HG03097 (cell line): ENCODE data around the gene TSR1.

ENCODE experiments used
- ATAC-seq: cut with Tn5 transposase; IDR thresholded peaks from one replicate; pipeline ENCODE4 v1.9.1; 2021; ENCODE audit not compliant: unreplicated experiment, low FRiP score

Gene TSR1

GRCh38 chr17:2292100-2292499 lies 44.2 kb downstream of the TSR1 start:
- no peak for ATAC-seq

DNA sequence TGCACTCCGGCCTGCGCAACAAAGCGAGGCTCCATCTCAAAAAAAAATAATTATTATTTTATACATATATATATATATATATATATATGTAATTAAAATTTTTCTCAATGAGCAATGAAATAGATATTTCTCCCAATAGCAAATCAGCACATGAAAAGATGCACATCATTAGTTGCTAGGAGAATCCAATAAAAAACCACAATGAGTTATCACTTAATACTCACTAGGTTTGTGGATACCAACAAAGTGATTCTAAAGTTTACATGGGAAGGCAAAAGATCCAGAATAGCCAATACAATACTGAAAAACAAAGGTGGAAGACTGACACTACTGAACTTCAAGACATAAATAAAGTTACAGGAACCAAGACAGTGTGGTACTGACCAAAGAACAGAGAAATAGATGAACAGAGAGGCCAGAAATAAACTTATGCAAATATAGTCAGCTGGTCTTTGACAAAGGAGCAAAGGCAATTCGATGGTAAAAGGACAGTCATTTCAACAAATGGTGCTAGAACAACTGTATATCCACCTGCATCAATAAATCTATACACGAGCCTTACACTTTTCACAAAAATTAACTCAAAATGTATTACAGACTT lies 46.3 kb downstream of the TSR1 start:
- no peak for ATAC-seq

DNA sequence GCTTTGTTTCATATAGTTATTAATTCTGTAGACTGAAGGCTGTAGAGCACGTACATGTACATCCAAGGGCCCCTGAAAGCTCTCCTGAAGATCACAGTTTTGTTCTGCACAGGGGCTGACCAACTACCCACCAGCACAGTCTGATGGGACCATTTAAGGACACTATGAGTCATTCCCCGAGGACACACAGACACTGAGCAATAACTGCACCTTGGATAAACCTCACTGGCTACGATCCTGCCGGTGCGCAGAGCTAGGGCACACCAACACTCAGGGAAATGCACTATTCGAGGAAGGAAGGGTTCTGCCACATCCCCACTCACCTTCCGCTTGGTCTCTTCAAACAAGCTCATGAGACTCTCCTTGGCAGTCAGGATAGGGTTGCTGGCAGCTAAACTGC lies 53.0 kb downstream of the TSR1 start:
- ATAC-seq, result no peak

DNA sequence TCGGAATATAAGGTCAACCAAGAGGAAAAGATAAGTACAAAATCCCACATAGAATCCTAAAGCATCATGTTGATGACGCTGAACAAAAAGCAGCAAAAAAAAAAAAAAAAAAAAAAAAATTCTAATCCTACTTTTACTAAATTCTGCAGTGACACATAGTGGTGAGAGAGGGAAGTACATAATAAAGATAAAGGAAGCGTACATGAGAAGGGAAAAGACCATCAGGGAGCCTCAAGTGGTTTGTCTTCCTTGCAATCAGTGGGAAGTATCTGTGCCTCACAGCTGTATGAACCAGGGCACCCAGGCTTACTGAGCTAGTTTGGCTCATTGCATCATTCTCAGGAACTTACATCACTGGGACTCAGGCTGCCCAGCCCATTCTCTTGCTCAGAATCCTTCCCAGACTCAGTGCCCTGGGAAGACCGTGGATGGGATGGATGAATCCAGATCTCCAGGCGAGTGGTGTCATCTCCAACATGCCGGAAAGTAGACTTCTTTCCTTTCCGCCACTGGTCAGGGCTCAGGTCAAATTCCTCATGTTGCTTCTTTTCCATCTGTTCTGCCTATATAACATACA lies 53.9 kb downstream of the TSR1 start:
- ATAC-seq, result no peak

- ATAC-seq, result no peak
Observed at GRCh38 chr17:2279707-2280106, 56.5 kb downstream of the TSR1 start.

- ATAC-seq, result no peak
Observed at GRCh38 chr17:2277429-2278170, 58.7 kb downstream of the TSR1 start.

- no peak for ATAC-seq
Observed at GRCh38 chr17:2275722-2276121, 60.5 kb downstream of the TSR1 start.

DNA sequence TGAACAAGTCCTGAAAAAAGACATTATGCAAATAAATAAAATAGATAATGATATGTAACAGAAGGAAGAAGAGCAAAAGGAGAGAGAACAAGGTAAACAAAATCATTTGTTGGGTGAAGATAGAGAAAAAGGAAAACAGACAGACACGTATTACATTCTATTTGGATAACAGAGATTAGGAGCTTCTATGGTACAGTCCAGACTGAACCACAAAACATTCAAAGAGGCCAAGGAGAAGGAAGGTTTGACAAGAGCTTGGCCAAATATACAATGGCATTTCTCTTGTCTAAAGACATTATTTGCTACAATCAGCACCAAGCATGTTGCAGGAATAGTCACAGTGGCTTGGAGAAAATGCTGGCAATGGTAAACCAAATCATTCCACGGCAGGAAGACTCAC lies 61.8 kb downstream of the TSR1 start:
- no peak for ATAC-seq
